ENCODE results near the gene GLG1.
"Not testable (repeated sequence)": the region's sequence is repeated elsewhere in the genome, so short reads cannot be mapped to it uniquely, and the experiment has no call there.

GLG1 gene

DNA sequence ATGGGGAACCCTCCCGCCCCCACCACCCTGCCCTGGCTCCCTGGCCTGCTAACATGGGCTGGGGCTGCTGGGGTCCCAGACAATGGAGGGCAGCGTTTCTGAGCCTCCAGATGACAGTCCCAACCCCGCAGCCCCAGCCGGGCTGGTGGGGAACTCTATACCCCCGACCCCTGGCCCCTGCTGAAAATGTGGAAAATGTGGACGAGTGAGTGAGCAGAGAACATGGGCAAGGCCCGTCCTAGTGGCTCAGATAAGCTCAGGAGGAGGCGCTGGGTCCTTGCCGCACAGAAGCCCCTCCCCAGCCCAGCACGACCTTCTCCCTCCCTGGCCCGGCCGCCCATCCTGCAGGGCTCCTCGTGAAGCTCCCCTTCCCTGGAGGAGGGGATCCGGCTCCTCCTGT, 187.1 kb downstream of the GLG1 start:
- DNase-seq (ENCODE audit: low read depth); H3K4me3 ChIP-seq (ENCODE audit: low read depth, low read length): not testable (repeated sequence)

GRCh38 chr16:74417897-74418296, 189.0 kb downstream of the GLG1 start:
- not testable (repeated sequence) for DNase-seq (ENCODE audit: low read depth)

GRCh38 chr16:74413920-74414319, 193.0 kb downstream of the GLG1 start:
- not testable (repeated sequence) for DNase-seq (ENCODE audit: low read depth); H3K4me3 ChIP-seq (ENCODE audit: low read depth, low read length)

More at GRCh38 chr16:74417897-74418296, 189.0 kb downstream of the GLG1 start:
- not testable (repeated sequence) for H3K4me3 ChIP-seq (ENCODE audit: low read depth, low read length)

DNA sequence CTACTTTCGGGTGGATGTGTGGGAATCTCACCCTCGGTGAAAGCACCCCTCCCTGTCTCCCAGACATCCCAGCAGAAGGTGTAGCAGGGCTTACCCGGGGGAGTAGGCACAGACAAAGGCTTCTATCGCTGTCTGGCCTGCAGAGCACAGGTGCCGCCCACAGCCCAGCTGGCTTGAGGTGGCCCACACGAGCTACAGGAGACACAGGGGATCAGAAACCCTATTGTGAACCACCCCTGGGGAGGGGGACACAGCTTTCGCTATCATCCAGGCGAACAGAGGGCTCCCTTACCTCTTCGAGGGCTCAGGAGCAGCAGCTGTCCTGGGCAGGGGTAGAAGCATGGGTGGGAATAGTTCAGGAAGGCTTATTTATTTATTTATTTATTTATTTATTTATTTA, 193.4 kb downstream of the GLG1 start:
- DNase-seq (ENCODE audit: low read depth), result not testable (repeated sequence)

GRCh38 chr16:74412775-74413390, 194.0 kb downstream of the GLG1 start:
- DNase-seq (ENCODE audit: low read depth); H3K4me3 ChIP-seq (ENCODE audit: low read depth, low read length): not testable (repeated sequence)

More for the DNA sequence above, 193.4 kb downstream of the GLG1 start:
- H3K4me3 ChIP-seq (ENCODE audit: low read depth, low read length), result not testable (repeated sequence)

GRCh38 chr16:74412138-74412774, 194.7 kb downstream of the GLG1 start:
- not testable (repeated sequence) for H3K4me3 ChIP-seq (ENCODE audit: low read depth, low read length)

GRCh38 chr16:74410981-74411380, 195.9 kb downstream of the GLG1 start:
- not testable (repeated sequence) for H3K4me3 ChIP-seq (ENCODE audit: low read depth, low read length)

More at GRCh38 chr16:74412138-74412774, 194.7 kb downstream of the GLG1 start:
- DNase-seq (ENCODE audit: low read depth), result not testable (repeated sequence)

GRCh38 chr16:74410057-74410957, 196.6 kb downstream of the GLG1 start:
- not testable (repeated sequence) for H3K4me3 ChIP-seq (ENCODE audit: low read depth, low read length); DNase-seq (ENCODE audit: low read depth)

More at GRCh38 chr16:74410981-74411380, 195.9 kb downstream of the GLG1 start:
- DNase-seq (ENCODE audit: low read depth), result not testable (repeated sequence)

- DNase-seq (ENCODE audit: low read depth); H3K4me3 ChIP-seq (ENCODE audit: low read depth, low read length): not testable (repeated sequence)
Measured at GRCh38 chr16:74409185-74409981, 197.5 kb downstream of the GLG1 start.

GRCh38 chr16:74407362-74407705, 199.6 kb downstream of the GLG1 start:
- not testable (repeated sequence) for H3K4me3 ChIP-seq (ENCODE audit: low read depth, low read length); DNase-seq (ENCODE audit: low read depth)

DNA sequence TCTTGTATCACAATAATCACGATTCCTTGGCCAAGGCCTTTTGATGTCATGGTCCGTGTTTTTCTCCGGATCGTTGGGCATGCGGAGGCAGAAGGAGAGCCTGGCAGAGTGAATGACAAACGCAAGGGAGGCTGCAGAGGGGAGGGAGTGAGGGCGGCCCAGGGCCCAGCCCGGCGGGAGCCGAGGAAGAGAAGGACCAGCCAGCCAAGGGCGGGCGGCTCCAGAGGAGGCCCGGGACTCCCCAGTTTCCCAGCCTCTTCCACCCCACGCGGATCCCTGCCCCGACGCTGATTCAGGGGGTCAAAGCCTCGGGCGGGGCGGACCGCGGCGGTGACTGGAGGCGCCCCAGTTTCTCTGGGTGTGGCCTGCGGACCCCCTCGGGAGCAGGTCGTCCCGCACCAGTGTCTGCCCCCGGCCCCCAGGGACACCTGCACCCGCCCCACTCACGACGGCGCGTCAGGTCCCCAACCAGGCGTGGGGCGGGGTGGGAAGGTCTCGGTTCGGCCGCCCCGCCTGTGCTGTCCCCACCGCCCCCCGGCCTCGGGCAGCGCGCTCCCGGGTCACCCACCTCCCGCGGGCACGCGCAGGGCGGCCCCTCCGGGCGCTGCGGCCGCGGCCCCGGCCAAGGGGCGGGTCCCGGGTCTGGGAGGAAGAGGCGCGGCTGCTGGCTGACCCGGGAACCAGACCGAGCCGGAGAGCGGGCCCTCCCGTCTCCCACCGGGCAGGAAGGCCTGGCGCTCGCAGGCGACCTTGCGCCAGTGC, 200.1 kb downstream of the GLG1 start:
- not testable (repeated sequence) for DNase-seq (ENCODE audit: low read depth); H3K4me3 ChIP-seq (ENCODE audit: low read depth, low read length)

DNA sequence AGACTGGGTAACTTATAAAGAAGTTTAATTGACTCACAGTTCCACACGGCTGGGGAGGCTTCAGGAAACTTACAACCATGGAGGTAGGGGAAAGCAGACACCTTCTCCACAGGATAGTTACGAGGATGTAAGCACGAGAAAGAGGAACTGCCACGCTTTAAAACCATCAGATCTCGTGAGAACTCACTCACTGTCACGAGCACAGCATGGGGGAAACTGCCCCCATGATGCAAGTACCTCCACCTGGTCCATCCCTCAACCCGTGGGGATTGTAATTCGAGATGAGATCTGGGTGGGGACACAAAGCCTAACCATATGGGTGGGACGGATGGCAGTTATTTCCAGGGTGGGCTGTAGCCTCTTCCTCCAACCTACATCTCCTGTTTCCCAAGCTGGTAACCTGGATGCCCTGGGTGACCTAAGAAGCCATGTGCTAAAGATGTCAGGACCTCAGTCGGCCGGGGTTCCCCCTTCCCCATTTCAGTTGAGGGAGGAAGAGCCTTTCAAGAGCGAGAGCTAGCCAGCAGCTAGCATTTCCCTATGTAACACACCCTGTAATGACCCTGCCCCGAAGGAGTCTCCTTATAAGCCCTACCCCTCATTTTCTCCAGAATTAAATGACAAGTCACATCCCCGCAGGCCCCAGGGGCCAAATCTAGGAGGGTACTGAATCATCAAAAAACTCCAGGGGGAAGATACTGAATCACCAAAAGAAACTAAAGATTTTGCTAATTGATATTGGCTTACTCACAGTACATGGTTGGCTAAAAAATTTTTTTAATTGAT, 202.6 kb downstream of the GLG1 start:
- DNase-seq (ENCODE audit: low read depth); H3K4me3 ChIP-seq (ENCODE audit: low read depth, low read length): not testable (repeated sequence)

DNA sequence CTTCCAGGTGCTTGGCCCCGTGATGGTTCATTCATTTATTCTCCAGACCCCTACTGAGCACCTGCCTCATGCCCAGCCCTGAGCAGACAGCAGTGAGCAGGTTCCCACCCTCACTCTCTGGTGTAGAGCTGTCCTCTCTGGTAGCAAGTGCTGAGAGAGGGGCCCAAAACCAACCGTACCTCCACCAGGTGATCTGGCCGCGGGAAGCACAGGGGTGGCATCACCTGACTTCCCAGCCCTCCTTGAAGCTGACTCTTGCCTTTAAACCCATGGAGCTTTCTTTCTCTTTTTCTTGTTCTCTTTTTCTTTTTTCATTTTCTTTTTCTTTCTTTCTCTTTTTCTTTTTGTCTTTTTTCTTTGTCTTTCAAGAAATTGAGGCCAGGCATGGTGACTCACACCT, 206.7 kb downstream of the GLG1 start:
- not testable (repeated sequence) for H3K4me3 ChIP-seq (ENCODE audit: low read depth, low read length); DNase-seq (ENCODE audit: low read depth)

- not testable (repeated sequence) for H3K4me3 ChIP-seq (ENCODE audit: low read depth, low read length); DNase-seq (ENCODE audit: low read depth)
Measured at GRCh38 chr16:74398212-74398895, 208.6 kb downstream of the GLG1 start.

Data from GM12864 (cell line).